ACC112 (cell line): Measurements from ENCODE around the gene ABCC1.
"Not testable (repeated sequence)": the region's sequence is repeated elsewhere in the genome, so short reads cannot be mapped to it uniquely, and the experiment has no call there.

Source experiments
- H2AFZ ChIP-seq: fragments of 200-600 bp; sonication (generic); one replicate; pipeline ENCODE4 v1.6.0; 2017; ENCODE audit warnings: antibody characterized with exemption, low read length; ENCODE audit not compliant: unreplicated experiment
- H3K27ac ChIP-seq: fragments of 200-600 bp; sonication (generic); 2 replicates; pipeline ENCODE4 v1.5.1; 2014; ENCODE audit warnings: low read depth, mild to moderate bottlenecking, antibody characterized with exemption, low read length, moderate library complexity
- H3K27me3 ChIP-seq: fragments of 200-600 bp; sonication (generic); 2 replicates; pipeline ENCODE4 v1.6.1; 2014; ENCODE audit warnings: mild to moderate bottlenecking, antibody characterized with exemption, low read length, moderate library complexity, mixed read lengths; ENCODE audit not compliant: insufficient read depth
- H3K36me3 ChIP-seq: fragments of 200-600 bp; sonication (generic); 2 replicates; pipeline ENCODE4 v1.6.1; 2016; ENCODE audit warnings: mild to moderate bottlenecking, antibody characterized with exemption, low read length, moderate library complexity, mixed read lengths; ENCODE audit not compliant: insufficient read depth
- H3K4me1 ChIP-seq: fragments of 200-600 bp; sonication (generic); one replicate; pipeline ENCODE4 v1.6.1; 2016; ENCODE audit warnings: low read length, mixed read lengths; ENCODE audit not compliant: insufficient read depth, unreplicated experiment, control insufficient read depth
- H3K4me3 ChIP-seq: fragments of 200-600 bp; sonication (generic); 2 replicates; pipeline ENCODE4 v1.5.1; 2014; ENCODE audit warnings: mild to moderate bottlenecking, low read depth, low read length
- H3K79me2 ChIP-seq: fragments of 200-600 bp; sonication (generic); one replicate; pipeline ENCODE4 v1.6.0; 2016; ENCODE audit warnings: low read length; ENCODE audit not compliant: control insufficient read depth, unreplicated experiment, insufficient read depth

The ABCC1 gene

DNA sequence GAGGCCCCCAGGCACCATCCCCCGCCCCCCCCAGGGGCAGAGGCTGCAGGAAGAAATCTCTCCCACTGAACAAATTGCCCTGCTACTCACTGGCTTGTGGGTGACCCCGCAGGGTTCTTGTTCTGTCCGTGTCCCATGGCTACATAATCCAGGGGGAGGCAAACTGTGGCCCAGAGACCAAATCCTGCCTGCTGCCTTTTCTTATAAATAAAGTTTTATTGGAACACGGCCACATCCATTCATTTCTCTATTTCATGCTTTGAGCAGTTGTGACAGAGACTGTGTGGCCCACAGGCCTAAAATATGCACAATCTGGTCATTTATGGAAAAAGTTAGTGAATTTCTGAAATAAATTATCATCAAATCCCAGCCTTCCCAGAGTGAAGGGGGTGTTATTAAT is 235.7 kb downstream of the ABCC1 start:
- Histone ChIP-seq H3K27me3 (peaks cover 4% of the 10 kb centered on the region; the same call in 1 of the 2 replicates), H3K79me2 (no peaks in the 10 kb centered on the region), H3K27ac (no peak overlapping the region), H3K4me1 (no peaks in the 10 kb centered on the region), H3K36me3 (no peaks in the 10 kb centered on the region), H2AFZ (no peak overlapping the region), H3K4me3 (no peak overlapping the region)

DNA sequence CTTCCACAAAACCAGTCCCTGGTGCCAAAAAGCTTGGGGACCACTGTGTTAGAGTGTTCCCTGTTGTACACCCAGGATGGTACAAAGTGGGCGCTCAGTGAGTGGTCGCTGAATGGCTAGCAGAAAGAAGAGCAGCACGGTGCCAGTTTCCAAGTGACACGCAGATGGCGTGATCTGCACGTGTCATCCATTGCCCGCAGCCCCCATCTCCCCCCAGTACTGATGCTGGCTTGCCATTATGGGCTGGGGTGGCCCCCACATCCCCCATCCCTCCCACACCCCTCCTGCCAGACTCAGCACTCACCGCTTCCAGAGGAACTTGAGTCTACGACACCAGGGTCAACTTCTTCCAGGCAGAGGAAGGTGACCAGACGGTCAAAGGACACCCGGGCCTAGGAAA is 237.4 kb downstream of the ABCC1 start:
- H3K4me3 ChIP-seq: no peak overlapping the region
- no peaks in the 10 kb centered on the region for H3K36me3 ChIP-seq
- H3K4me1 ChIP-seq: no peaks in the 10 kb centered on the region
- H3K79me2 ChIP-seq: no peaks in the 10 kb centered on the region
- H3K27me3 ChIP-seq: peaks cover 9% of the 10 kb centered on the region
- no peak overlapping the region for H3K27ac ChIP-seq
- H2AFZ ChIP-seq: no peak overlapping the region

DNA sequence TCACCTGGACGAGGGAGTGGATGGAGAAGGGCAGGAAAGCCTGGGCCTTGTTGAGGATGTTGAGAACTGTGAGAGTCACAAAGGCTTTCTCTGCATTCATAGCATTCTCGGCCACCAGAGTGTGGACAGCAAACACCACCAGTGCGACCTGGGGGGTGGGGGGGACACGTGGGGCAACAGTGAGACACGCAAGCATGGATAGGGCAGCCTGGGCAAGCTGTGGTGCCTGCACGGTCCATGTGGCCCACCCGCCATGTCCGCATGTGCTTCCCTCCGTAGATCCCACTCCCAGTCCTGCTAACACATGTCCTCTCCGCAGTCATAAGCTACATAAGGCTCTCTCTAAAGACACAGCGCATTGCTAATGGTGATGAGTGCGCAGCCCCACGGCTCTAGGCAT is 239.4 kb downstream of the ABCC1 start:
- Histone ChIP-seq H2AFZ (no peak overlapping the region), H3K4me3 (no peak overlapping the region), H3K79me2 (no peaks in the 10 kb centered on the region), H3K27me3 (peaks cover 9% of the 10 kb centered on the region), H3K4me1 (no peaks in the 10 kb centered on the region), H3K36me3 (no peaks in the 10 kb centered on the region), H3K27ac (no peak overlapping the region)

GRCh38 chr16:16189842-16190241 is 240.4 kb downstream of the ABCC1 start:
- H3K27me3 ChIP-seq: peaks cover 9% of the 10 kb centered on the region
- H3K27ac ChIP-seq: no peak overlapping the region
- no peaks in the 10 kb centered on the region for H3K79me2 ChIP-seq
- H3K4me1 ChIP-seq: no peaks in the 10 kb centered on the region
- H3K4me3 ChIP-seq: no peak overlapping the region
- no peaks in the 10 kb centered on the region for H3K36me3 ChIP-seq
- no peak overlapping the region for H2AFZ ChIP-seq

DNA sequence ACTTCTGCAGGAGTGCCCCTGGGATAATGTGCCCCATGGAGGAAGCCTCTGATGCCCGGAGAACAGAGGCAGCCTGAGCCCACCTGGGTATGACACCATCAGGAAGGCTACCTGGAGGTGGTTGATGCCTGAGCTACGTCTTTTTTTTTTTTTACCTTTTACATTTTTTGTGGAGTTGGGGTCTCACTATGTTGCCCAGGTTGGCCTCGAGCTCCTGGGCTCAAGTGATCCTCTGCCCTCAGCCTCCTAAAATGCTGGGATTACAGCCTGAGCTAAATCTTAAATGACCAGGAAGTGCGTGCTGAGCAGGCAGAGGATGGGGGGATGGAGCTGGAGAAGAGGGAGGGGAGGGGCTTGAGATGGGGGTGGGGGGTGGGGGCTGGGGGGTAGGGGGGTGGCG is 241.1 kb downstream of the ABCC1 start:
- H3K36me3 ChIP-seq: no peaks in the 10 kb centered on the region
- H3K4me3 ChIP-seq: no peak overlapping the region
- H3K27me3 ChIP-seq: peaks cover 9% of the 10 kb centered on the region
- no peak overlapping the region for H2AFZ ChIP-seq
- no peak overlapping the region for H3K27ac ChIP-seq
- H3K4me1 ChIP-seq: no peaks in the 10 kb centered on the region
- H3K79me2 ChIP-seq: no peaks in the 10 kb centered on the region

GRCh38 chr16:16190966-16191365 is 241.6 kb downstream of the ABCC1 start:
- H3K4me1 ChIP-seq, H2AFZ ChIP-seq, H3K27me3 ChIP-seq, H3K4me3 ChIP-seq, H3K79me2 ChIP-seq, H3K27ac ChIP-seq, H3K36me3 ChIP-seq: not testable (repeated sequence)

GRCh38 chr16:16191493-16192167 is 242.2 kb downstream of the ABCC1 start:
- H3K27ac ChIP-seq: no peak overlapping the region

More at GRCh38 chr16:16191493-16192167, 242.2 kb downstream of the ABCC1 start:
- Histone ChIP-seq H3K36me3 (no peaks in the 10 kb centered on the region), H2AFZ (no peak overlapping the region), H3K27me3 (peaks cover 9% of the 10 kb centered on the region), H3K4me1 (no peaks in the 10 kb centered on the region), H3K79me2 (no peaks in the 10 kb centered on the region), H3K4me3 (no peak overlapping the region)
